ENCODE measurements around the gene CORO1A.
"Not testable (repeated sequence)": the region's sequence is repeated elsewhere in the genome, so short reads cannot be mapped to it uniquely, and the experiment has no call there.

Gene CORO1A

DNA sequence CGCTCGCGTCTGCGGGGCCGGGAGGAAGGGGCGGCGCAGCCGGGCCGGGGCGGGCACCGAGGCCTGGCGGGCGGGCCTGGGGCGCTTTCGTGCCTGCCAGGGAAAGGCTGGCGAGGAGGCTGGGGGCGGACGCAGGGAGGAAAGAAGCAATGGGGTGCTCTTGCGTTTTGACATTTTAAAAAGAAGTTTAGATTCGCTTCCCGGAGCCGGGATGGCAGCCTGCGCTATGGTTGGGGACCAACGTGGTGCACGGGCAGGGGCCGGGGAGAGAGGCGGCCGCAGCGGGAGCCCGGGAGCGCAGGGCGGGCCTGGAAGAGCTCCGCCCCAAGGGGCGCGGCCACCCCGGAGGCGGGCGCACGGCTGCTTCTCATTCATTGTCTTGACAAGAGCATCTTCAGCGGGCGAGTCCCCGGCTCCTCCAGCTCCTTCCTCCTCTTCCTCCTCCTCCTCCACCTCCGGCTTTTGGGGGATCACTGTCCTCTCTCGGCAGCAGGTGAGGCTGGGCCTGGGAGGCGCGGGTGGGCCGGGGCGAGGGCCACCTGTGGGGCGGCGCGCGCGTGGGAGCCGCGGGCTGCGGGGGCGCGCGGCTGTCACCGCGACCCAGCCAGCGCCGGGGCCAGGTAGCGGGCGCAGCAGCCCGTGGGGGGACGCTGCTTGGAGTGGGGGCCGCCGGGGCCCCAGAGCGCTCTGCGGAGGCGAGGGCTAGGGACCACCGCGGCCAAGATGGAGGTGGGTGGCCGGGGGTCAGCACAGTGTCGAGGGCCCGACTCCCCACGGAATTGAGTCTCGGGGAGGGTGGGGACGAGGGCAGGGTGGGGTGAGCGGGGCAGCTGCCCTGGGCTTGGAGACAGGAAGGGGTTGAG is at the start of gene CORO1A:
Gene CORO1A, plus strand, starts transcription at position 370 of the 863 bp plus-strand sequence. CDS start 1,608 bp downstream, outside the sequence.
- peak; percentile 76 for DNase-seq

DNA sequence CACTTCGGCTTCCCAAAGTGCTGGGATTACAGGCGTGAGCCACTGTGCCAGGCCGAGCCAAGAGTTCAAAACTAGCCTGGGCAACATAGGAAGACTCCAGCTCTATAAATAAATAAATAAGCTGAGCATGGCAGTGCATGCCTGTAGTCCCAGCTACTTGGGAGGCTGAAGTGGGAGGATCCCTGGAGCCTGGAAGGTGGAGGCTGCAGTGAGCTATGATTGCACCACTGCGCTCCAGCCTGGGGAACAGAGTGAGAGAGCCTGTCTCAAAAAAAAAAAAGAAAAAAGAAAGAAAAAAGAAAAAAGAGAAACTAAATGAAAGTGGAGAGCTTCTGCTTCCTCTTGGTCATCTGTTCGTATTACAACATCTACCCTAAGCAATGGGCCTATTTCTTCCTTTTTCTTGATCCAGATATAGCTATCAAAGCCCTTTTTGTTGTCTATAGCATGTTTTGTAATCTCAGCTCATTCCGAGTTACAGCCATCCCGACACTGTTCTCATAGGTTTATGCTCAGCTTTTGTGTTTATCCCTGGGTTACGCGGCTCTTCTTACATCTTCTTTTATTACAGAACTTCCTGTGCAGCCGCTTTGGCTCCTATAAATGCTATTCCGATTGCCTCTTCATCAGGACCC is 46.3 kb upstream of the CORO1A start:
- DNase-seq: no peak

GRCh38 chr16:30137897-30138296 is 45.5 kb upstream of the CORO1A start:
- no peak for DNase-seq

- no peak for DNase-seq
Measured at GRCh38 chr16:30139583-30140481, 43.6 kb upstream of the CORO1A start.

GRCh38 chr16:30141750-30142149 is 41.7 kb upstream of the CORO1A start:
- no peak for DNase-seq

GRCh38 chr16:30142672-30143346 is 40.6 kb upstream of the CORO1A start:
- DNase-seq: no peak

DNA sequence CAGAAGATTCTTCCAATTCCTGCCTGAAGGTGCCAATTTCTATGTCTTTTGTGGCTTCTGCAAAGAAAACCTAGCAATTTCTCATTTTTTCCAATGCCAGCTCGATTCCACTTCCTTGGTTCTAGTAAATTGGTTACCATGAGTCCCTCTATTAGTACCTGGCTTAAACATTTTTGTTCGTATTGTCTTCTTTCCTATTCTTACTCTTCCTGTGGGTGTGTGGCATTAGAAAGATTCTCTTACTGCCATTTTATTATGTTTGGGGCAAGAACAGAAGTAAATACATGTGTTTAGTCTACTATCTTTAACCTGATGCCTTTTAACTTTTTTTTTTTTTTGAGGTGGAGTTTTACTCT is 40.1 kb upstream of the CORO1A start:
- DNase-seq: no peak

- DNase-seq: no peak
Measured at GRCh38 chr16:30144017-30144416, 39.4 kb upstream of the CORO1A start.

DNA sequence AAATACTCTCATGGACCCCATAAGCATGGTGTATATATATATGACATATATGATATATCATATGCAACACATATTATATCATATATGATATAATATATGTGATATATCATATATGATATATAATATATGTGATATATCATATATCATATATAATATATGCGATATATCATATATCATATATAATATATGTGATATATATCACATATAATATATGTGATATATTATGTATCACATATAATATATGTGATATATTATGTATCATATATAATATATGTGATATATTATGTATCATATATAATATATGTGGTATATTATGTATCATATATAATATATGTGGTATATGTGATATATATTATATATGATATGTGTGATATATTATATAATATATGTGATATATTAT is 38.5 kb upstream of the CORO1A start:
- DNase-seq: no peak

GRCh38 chr16:30145657-30146056 is 37.7 kb upstream of the CORO1A start:
- DNase-seq: no peak

GRCh38 chr16:30147843-30148510 is 35.4 kb upstream of the CORO1A start:
- DNase-seq: no peak

DNA sequence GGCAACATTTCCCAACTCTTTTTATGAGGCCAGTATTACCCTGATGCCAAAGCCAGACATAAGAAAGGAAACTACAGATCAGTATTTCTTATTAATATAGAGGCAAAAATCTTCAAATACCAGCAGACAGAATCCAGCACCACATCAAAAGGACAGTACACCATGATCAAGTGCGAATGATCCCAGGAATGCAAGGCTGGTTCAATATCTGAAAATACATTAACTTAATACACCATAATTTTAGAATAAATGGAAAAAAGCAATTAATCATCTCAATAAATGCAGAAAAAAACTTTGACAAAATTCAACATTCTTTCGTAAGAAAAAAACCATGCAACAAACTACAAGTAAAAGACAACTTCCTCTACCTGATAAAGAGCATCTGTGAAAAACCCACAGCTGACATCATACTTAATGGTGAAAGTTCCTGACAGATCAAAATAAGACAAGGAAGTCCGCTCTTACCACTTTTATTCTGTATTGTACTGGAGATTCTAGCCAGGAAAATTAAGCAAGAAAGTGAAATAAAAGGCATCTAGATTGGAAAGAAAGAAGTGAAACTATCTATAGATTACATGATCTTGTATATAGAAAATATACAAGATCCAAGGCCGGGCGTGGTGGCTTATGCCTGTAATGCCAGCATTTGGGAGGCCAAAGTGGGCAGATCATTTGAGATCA is 34.0 kb upstream of the CORO1A start:
- DNase-seq: no peak

DNA sequence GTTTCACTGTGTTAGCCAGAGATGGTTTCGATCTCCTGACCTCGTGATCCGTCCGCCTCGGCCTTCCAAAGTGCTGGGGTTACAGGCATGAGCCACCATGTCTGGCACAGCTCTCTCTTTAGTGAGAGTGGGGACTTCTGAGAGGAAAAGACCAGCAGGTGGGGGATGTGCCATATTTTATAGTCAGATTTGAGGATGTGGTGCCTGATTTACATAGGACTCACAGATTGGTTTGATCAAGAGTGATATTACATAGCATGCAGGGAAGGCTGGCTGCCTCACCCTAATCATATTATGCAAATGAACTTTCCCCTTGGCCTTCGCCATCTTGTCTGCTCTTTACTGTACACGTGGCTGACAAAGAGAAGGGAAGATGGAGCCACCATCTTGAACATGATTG is 32.3 kb upstream of the CORO1A start:
- no peak for DNase-seq

- no peak for DNase-seq
Measured at GRCh38 chr16:30152517-30152916, 30.9 kb upstream of the CORO1A start.

DNA sequence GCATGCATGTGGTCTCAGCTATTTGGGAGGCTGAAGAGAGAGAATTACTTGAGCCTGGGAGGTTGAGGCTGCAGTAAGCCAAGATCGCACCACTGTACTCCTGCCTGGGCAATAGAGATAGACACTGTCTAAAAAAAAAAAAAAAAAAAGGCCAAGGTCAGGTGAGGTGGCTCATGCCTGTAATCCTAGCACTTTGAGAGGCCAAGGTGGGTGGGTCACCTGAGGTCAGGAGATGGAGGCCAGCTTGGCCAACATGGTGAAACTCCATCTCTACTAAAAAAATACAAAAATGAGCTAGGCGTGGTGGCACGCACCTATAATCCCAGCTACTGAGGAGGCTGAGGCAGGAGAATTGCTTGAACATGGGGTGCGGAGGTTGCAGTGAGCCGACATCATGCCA is 28.2 kb upstream of the CORO1A start:
- no peak for DNase-seq

GRCh38 chr16:30157214-30157613 is 26.2 kb upstream of the CORO1A start:
- no peak for DNase-seq

GRCh38 chr16:30163538-30163937 is 19.9 kb upstream of the CORO1A start:
- no peak for DNase-seq

- no peak for DNase-seq
Measured at GRCh38 chr16:30166202-30166902, 17.1 kb upstream of the CORO1A start.

- not testable (repeated sequence) for DNase-seq
Measured at GRCh38 chr16:30168746-30169145, 14.7 kb upstream of the CORO1A start.

DNA sequence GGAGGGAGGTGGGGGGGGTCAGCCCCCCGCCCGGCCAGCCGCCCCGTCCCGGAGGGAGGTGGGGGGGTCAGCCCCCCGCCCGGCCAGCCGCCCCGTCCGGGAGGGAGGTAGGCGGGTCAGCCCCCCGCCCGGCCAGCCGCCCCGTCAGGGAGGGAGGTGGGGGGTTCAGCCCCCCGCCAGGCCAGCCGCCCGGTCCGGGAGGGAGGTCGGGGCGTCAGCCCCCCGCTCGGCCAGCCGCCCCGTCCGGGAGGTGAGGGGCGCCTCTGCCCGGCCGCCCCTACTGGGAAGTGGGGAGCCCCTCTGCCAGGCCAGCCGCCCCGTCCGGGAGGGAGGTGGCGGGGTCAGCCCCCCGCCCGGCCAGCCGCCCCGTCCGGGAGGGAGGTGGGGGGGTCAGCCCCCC is 14.0 kb upstream of the CORO1A start:
- DNase-seq: not testable (repeated sequence)

DNA sequence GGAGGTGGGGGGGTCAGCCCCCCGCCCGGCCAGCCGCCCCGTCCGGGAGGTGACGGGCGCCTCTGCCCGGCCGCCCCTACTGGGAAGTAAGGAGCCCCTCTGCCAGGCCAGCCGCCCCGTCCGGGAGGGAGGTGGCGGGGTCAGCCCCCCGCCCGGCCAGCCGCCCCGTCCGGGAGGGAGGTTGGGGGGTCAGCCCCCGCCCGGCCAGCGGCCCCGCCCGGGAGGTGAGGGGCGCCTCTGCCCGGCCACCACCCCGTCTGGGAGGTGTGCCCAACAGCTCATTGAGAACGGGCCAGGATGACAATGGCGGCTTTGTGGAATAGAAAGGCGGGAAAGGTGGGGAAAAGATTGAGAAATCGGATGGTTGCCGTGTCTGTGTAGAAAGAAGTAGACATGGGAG is 13.3 kb upstream of the CORO1A start:
- not testable (repeated sequence) for DNase-seq
